HG03064 (cell line): ENCODE results near the gene SKIL.
A peak's percentile ranks its signal among the peaks of the same experiment; 100 is the strongest.
"Not testable (repeated sequence)": the region's sequence is repeated elsewhere in the genome, so short reads cannot be mapped to it uniquely, and the experiment has no call there.

Source experiments
- ATAC-seq: cut with Tn5 transposase; IDR thresholded peaks from one replicate; pipeline ENCODE4 v1.9.1; 2021; ENCODE audit warnings: low read depth; ENCODE audit not compliant: unreplicated experiment

The SKIL gene, protein sequence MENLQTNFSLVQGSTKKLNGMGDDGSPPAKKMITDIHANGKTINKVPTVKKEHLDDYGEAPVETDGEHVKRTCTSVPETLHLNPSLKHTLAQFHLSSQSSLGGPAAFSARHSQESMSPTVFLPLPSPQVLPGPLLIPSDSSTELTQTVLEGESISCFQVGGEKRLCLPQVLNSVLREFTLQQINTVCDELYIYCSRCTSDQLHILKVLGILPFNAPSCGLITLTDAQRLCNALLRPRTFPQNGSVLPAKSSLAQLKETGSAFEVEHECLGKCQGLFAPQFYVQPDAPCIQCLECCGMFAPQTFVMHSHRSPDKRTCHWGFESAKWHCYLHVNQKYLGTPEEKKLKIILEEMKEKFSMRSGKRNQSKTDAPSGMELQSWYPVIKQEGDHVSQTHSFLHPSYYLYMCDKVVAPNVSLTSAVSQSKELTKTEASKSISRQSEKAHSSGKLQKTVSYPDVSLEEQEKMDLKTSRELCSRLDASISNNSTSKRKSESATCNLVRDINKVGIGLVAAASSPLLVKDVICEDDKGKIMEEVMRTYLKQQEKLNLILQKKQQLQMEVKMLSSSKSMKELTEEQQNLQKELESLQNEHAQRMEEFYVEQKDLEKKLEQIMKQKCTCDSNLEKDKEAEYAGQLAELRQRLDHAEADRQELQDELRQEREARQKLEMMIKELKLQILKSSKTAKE

DNA sequence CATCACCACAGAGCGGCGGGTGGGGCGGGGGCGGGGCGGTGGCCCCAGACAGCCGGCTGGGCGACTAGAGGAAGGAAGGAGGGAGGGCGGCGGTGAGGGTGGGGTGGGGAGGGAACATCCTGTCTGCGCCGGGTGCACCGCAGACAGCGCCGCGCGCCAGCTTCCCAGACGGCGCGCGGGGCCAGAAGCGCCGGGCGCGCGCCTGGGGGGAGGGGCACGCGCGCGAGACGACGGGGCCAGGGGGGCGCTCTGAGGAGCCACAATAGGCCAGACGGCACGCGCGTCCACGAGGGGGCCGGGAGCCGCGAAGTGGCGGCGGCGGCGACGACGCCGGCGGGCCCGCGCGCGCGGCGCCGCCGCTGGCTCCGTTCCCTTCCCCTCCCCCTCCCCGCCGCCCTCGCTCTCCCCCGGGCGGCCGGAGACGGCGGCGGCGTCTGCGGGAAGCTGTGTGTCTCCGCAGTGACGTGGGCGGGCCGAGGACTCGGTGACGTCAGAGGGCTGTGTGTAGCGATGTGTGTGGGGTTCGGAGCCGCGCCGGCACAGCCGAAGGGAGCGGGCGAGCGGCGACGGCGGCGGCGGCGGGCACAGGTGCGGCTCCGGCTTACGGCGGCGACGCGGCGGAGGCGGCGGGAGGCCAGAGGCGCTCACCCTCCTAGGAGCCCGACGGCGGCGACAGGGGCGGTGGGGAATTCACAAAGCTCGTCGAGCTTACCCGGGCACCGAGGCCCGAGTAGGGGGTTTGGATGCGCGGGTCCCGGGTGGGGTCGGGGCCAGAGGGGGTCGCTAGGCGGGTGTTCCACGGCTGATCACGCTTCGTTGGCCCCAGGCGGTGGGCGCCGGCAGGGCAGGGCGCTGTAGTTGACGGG, at the start of gene SKIL:
Gene SKIL (plus strand): TSS at position 540 of the 866 bp plus-strand sequence. CDS start 2,617 bp downstream, outside the sequence.
- ATAC-seq, result peak; percentile 57

DNA sequence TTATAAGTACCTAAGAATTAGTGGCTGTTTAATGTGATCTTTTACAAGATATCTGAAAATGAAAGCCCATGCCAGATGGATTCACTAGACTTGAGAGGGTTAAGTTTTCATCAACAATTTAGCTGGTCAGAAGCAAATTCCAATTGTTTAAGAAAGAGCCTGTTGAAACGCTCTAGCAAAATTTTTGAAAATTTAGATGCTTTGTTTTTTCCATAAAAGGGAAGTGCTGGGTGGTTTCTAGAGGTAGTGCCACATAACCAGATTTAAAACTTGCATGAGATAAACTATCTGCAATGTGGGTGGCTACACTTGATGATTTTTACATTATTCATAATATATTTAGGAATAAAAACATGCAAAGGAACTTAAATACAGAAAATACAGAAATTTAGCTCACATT, 48.5 kb upstream of the SKIL start:
- ATAC-seq, result no peak

DNA sequence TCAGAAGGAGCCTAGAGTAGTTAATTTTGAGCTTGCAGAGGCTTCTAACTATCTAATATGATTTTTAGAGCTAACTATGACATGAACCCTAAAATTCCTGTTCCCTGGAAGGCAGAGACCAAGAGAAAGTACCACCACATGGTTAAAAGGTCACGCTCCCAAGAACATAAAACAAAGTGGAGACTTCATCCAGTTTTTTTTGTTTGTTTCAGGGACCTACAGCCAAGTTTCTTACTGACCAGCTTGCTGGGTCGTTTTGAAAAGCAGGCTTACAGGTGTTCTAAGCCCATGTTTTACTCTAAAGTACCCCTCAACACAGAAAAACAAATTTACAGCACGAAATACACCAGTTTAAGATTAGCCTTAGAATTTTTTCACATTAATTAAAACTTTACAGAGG, 39.6 kb upstream of the SKIL start:
- ATAC-seq, result no peak

DNA sequence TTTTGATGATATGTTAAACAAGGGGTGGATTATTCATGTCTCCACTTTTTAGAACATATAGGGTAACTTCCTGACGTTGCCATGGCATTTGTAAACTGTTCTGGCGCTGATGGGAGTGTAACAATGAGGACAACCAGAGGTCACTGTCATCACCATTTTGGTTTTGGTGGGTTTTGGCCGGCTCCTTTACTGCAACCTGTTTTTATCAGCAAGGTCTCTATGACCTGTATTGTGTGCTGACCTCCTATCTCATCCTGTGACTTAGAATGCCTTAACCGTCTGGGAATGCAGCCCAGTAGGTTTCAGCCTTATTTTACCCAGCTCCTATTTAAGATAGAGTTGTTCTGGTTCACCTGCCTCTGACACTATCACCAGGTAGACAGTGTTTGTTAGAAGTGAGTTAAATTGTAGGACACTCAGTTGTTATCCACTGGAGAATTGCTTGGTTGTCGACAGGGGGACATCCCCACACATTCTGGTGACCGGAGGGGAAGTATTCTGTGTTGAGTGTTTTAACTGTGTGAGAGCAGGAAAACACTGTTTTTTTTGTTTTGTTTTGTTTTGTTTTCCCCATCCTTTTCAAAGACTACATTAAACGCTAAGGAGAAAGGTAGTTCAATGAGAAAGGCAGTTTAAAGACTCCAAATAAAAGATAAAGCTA, 36.9 kb upstream of the SKIL start:
- ATAC-seq, result no peak

DNA sequence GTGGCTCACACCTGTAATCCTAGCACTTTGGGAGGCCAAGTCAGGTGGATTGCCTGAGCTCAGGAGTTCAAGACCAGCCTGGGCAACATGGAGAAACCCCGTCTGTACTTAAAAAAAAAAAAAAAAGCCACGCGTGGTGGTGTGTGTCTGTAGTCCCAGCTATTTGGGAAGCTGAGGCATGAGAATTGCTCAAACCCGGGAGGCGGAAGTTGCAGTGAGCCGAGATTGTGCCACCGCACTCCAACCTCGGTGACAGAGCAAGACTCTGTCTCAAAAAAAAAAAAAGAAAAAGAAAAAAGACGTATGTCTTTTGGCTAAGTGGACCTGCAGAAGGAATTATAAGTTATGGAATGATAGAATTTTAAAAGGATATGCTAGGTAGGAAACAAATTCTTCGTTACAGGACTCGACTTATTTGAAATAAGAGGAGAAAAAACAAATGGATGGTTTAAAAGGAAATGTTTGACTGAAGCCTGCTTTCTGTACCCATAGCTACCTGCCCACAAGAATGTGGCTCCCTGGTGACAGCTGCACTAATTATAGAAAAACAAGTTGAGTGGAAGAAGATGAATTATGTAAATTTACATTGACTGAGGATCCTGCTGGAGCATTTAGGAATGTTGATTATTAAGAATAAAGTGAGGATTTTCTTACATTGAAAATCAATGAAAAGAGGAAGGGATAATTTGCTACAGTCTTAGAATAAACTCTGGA, 36.0 kb upstream of the SKIL start:
- ATAC-seq, result no peak

DNA sequence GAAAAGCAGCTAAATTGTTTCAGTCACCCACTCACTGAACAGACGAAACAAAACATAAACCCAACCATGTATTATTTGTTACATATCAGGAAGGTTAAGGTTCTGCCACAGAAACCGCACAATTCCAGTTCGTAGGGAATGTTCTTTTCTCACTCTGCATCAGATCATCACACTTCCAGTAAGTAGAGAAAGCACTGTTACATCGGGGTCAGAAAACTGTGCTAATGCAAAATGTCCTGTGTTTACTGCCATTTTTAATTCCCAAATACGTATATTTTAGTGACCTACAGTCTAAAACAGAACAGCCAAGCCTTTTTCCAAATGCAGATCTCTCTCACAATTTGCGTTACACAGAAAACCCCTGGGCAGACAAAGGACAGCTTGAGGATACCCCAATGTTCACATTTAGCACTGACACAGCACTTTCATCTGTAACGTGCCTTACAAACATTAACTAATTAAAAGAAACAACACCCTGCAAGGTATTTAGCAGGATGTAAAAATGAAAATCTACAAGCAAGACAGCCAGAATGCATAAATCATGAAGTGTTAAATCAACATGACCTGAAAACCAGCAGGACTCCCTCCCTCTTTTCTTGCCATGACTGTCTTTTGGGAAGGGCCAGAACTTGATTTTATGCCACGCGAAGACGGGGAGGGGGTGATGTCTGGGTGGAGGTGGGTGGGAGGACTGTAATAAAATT, 34.8 kb upstream of the SKIL start:
- ATAC-seq, result no peak

DNA sequence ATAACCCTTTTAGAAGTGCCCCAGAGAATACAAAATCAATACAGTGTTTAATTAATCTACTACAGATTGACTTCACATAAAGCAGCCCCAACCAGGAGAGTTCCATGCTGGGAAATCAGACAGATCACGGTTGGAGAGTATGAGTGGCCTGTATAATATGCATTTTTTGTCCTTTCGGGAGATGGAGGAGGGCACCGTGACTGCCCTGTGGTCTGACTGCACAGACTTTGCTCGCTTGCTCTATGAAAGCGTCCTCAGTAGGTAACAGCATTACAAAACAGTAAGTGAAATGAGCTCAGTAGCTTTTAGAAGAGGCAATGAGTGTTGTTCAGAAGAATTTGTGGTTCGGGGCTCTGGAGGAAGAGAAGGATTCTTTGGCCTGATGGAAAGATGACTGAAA, 34.2 kb upstream of the SKIL start:
- ATAC-seq, result no peak

DNA sequence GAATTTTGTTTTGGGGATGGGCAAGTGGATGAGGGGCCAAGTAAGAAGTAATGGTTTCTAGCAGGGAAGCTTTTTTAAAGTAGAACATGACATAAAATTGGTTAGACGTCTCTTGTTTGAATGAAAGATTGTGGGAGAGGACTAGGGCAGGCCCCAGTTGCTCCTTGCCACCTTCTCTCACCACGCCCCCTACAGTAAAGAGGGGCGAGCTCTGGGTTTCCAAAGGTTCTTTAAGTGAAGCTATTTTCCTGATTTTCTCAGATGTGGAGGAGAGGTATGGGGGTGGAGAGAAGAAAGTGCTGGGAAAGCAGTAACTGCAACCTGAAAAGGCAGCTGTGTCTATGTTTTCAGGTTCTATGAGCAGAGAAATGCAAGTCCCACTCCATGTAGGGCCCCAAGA, 32.6 kb upstream of the SKIL start:
- no peak for ATAC-seq

DNA sequence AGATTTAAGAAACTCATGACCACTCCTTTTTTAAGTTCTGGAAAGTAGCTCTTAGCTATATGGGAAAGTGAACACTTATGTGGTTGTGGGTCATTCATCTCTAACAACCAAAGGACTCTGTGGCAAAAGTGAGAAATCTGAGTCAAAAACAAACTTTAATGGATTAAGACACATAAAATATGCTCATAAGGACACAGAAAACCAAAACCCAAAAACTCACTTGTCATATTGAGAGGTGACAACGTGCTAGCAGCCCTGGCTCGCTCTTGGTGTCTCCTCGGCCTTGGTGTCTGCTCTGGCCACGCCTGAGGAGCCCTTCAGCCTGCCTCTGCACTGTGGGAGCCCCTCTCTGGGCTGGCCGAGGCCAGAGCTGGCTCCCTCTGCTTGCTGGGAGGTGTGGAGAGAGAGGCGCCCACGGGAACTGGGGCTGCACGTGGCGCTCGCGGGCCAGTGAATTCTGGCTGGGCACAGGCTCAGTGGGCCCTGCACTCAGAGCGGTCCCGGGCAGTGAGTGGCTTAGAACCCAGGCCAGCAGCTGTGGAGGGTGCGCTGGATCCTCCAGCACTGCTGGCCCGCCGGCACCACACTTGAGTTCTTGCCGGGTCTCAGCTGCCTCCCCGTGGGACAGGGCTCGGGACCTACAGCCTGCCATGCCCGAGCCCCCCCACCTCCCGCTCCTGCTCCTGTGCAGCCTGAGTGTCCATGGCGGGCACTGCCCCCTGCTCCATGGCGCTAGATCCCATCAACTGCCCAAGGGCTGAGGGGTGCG, 30.3 kb upstream of the SKIL start:
- ATAC-seq, result no peak

DNA sequence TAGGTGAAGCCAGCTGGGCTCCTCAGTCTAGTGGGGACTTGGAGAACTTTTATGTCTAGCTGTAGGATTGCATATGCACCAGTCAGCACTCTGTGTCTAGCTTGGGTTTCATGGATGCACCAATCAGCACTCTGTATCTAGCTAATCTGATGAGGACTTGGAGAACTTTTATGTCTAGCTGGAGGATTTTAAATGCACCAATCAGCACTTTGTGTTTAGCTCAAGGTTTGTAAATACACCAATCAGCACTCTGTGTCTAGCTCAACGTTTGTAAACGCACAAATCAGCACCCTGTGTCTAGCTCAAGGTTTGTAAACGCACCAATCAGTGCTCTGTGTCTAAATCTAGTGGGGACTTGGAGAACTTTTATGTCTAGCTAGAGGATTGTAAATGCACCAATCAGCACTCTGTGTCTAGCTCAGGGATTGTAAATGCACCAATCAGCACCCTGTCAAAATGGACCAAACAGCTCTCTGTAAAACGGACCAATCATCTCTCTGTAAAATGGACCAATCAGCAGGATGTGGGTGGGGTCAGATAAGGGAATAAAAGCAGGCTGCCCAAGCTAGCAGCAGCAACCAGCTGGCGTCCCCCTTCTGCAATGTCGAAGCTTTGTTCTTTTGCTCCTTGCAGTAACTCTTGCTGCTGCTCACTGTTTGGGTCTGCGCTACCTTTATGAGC, 29.5 kb upstream of the SKIL start:
- not testable (repeated sequence) for ATAC-seq

DNA sequence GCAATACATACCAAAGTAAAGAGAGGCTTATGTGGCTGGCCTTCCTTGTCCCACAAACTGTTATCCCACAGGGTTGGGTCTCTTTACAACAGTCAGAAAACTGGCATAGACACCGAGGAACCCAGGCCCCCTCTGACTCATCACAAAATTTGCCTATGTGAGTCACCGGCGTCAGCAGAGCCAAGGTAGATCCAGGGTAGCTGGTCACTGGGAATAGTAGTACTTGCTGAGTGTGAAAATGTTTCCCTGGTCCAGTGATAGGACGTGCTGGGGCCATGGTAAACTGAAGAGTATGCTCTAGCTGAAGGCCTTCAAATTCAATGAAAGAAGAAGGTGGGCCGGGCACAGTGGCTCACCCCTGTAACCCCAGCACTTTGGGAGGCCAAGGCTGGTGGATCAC, 27.1 kb upstream of the SKIL start:
- no peak for ATAC-seq

DNA sequence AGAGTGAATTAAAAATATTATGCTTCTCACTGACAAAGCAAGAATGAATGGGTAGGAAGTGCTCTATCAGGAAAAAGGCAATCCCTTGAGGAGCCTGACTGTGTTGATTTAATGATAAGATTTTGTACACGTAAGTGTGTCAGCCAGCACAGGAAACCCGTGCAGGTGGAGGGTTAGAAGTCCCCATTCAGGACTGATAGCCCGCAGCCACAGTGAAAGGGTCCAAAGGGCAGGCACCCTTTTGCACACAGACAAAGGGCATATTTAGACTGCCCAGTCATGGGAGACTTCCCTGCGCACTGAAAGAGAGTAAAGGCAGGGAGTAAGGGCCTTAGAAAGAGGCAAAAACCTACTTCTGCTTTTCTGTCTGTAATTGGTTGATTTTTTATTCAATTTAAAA, 26.4 kb upstream of the SKIL start:
- ATAC-seq, result no peak

DNA sequence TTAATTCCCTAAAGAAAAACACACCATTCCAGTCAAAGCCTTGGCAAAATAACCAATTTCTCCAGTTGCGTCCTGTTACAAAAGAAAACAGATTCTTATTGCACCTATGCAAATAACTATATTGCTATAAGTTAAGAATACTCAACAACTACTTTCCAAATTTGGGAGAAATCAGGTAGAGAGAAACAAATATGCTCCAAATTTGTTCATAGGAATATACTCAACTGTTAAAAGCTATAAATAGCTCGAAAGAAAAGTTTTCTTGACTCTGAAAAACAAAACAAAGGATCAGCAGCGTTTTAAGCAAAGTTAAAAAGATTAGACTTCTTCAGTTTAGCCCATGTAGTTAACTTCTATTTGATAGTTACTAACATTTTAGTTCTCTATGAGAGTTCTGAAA, 20.1 kb upstream of the SKIL start:
- no peak for ATAC-seq

DNA sequence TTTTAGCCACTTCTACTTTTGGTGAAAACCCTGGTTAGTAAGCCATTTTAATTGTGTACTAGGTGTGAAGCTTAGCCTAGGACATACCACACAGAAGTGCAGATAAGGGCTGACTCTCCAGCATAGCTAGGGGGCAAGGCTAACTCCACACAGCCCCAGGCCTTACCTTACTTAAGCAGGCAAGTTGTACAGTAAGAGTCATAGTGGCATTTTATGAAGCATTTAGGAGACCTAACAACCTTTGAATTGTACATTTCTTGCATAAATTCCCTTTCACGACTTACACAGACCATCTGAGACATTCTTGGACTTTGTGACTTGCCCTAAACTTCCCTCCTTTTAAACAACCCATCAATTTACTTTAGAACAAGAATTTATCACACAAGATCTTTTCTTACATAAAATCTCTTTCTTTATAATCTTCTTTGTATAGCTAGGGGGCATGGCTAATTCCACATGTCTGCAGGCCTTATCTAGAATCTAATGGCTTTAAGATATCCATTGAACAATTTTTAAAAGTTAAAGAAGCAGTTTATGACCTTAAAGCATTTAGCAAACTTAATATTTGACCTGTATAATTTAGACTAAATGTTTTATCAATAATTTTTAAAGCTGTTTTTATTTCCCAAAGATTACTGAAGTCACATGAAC, 18.7 kb upstream of the SKIL start:
- ATAC-seq, result no peak

DNA sequence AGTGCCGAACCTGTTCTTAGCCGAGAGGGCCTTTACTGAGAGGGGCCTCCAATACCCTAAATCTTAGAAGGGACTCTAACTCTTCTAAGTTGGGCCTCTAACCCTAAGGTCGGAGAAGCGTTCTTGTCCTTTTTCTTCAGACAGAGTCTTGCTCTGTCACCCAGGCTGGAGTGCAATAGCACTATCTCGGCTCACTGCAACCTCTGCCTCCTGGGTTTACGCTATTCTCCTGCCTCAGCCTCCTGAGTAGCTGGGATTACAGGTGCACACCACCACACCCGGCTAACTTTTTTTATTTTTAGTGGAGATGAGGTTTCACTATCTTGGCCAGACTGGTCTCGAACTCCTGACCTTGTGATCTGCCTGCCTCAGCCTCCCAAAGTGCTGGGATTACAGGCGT, 15.2 kb upstream of the SKIL start:
- not testable (repeated sequence) for ATAC-seq

DNA sequence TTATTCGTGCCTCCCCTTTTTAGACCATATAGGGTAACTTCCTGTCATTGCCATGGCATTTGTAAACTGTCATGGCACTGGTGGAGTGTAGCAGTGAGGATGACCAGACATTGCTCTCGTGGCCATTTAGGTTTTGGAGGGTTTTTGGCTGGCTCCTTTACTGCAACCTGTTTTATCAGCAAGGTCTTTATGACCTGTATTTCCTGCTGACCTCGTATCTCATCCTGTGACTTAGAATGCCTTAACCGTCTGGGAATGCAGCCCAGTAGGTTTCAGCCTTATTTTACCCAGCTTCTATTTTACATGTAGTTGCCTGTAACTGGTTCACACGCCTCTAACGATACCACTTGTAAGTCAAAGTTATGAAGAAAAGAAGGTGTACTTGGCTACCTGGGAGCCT, 13.7 kb upstream of the SKIL start:
- ATAC-seq, result not testable (repeated sequence)

DNA sequence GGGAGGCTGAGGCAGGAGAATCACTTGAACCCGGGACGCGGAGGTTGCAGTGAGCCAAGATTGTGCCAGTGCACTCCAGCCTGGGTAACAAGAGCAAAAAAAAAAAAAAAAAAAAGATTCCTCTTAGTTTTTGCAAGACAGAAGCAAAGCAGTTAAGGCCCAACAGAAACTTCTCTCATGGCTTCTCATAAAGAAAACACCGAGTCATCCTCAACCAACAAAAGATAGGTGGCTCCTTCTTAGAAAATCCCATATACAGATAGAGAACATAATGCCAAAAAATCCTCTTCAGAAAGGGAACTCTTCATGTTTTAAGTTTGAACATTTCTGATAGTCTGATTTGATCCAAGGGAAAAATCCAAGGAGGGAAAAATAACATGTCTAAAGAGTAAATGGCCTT, 12.5 kb upstream of the SKIL start:
- ATAC-seq, result no peak
